A549 (cell line): ENCODE measurements around the gene GPC1. TPM values are rescaled to one million over a fixed set of nuclear protein-coding genes. Genes with fewer than 3 reads are reported as not detected.

Source experiments
- ATAC-seq, 2 experiments: fragments of 200-7000 bp in 1 of 2; fragments of >200 bp in 1 of 2; cut with Nextera tagmentation in 1 of 2; cut with Tn5 transposase in 1 of 2; 3 replicates each; pipeline versions ENCODE4 v1.8.0 to v1.9.1; 2018 to 2020; ENCODE audit warnings: mild to moderate bottlenecking in 1 of 2, moderate library complexity in 1 of 2
- CTCF ChIA-PET: fragments of 300-600 bp; sonication (Branson Sonifier 250); formaldehyde crosslinking; extraction: SDS; loops from one replicate; lab custom pipeline; 2021; ENCODE audit warnings: antibody characterized with exemption, inconsistent platforms; lab: Yijun Ruan, JAX
- POLR2A ChIA-PET: fragments of 350-600 bp; formaldehyde crosslinking; extraction: SDS; loops from one replicate; lab custom pipeline; 2021; ENCODE audit warnings: antibody characterized with exemption, inconsistent platforms; lab: Yijun Ruan, JAX
- DNase-seq, 2 experiments: peaks; one replicate each; pipeline versions ENCODE4 v3.0.0 to v3.0.0-alpha.2; 2011 to 2016; ENCODE audit warnings: low read depth in 1 of 2, low spot score in 1 of 2
- FAIRE-seq: peaks from 2 replicates; lab custom pipeline; 2011; peaks lifted over from hg19 to GRCh38; lab: Jason Lieb, UNC
- H3K27ac ChIP-seq, 2 experiments: fragments of >200 bp; sonication (Bioruptor Twin); formaldehyde crosslinking; 3 replicates each; pipeline ENCODE4 v1.5.1; 2016 to 2017
- H3K4me1 ChIP-seq: fragments of >200 bp; sonication (Bioruptor Twin); formaldehyde crosslinking; 3 replicates; pipeline ENCODE4 v1.6.1; 2016
- H3K4me2 ChIP-seq: fragments of >200 bp; sonication (Bioruptor Twin); formaldehyde crosslinking; 3 replicates; pipeline ENCODE4 v1.6.1; 2016
- H3K4me3 ChIP-seq: fragments of >200 bp; sonication (Bioruptor Twin); formaldehyde crosslinking; 3 replicates; pipeline ENCODE4 v1.5.1; 2016
- H3K9me3 ChIP-seq: fragments of >200 bp; sonication (Bioruptor Twin); formaldehyde crosslinking; 3 replicates; pipeline ENCODE4 v1.6.1; 2016
- BHLHE40 ChIP-seq: IDR thresholded peaks from 2 replicates; pipeline ENCODE4 v1.6.1; 2012; ENCODE audit warnings: low read depth, low read length, inconsistent platforms
- CBX2 ChIP-seq: fragments of 200-600 bp; sonication (generic); IDR thresholded peaks from 2 replicates; pipeline ENCODE4 v1.6.1; 2016; ENCODE audit warnings: low read depth, mild to moderate bottlenecking, borderline replicate concordance
- CEBPB ChIP-seq, 2 experiments: fragments of >200 bp in 1 of 2; sonication (Bioruptor Twin) in 1 of 2; formaldehyde crosslinking in 1 of 2; IDR thresholded peaks; 2 replicates each; pipeline ENCODE4 v1.6.1; 2012 to 2016
- CHD2 ChIP-seq: fragments of 150-350 bp; IDR thresholded peaks from 2 replicates; pipeline ENCODE4 v1.6.1; 2014; ENCODE audit warnings: low read length; ENCODE audit not compliant: partially characterized antibody
- CHD4 ChIP-seq: fragments of 200-600 bp; sonication (generic); IDR thresholded peaks from 2 replicates; pipeline ENCODE4 v1.6.1; 2016; ENCODE audit warnings: antibody characterized with exemption, mild to moderate bottlenecking, borderline replicate concordance
- EHMT2 ChIP-seq: fragments of 200-600 bp; sonication (generic); IDR thresholded peaks from 2 replicates; pipeline ENCODE4 v1.6.1; 2016; ENCODE audit warnings: antibody characterized with exemption, low read depth, mild to moderate bottlenecking, moderate library complexity
- ESRRA ChIP-seq: fragments of 150-350 bp; IDR thresholded peaks from 2 replicates; pipeline ENCODE4 v1.6.1; 2014; ENCODE audit warnings: mild to moderate bottlenecking, low read length, borderline replicate concordance
- FOSB ChIP-seq: fragments of 250-450 bp; sonication (Bioruptor Pico); IDR thresholded peaks from 2 replicates; pipeline ENCODE4 v1.5.0; 2020; ENCODE audit warnings: mild to moderate bottlenecking, moderate library complexity
- FOXS1 ChIP-seq: fragments of 250-450 bp; sonication (Bioruptor Pico); IDR thresholded peaks from 2 replicates; pipeline ENCODE4 v1.5.0; 2020; ENCODE audit warnings: mild to moderate bottlenecking, moderate library complexity
- HEYL ChIP-seq: fragments of 250-450 bp; sonication (Bioruptor Pico); IDR thresholded peaks from 2 replicates; pipeline ENCODE4 v1.8.0; 2021; ENCODE audit warnings: mild to moderate bottlenecking, moderate library complexity
- HOXB13 ChIP-seq: fragments of 250-450 bp; sonication (Bioruptor Pico); IDR thresholded peaks from 2 replicates; pipeline ENCODE4 v1.5.0; 2020; ENCODE audit warnings: low read depth, mild to moderate bottlenecking, moderate library complexity
- HOXB5 ChIP-seq: fragments of 250-450 bp; sonication (Bioruptor Pico); IDR thresholded peaks from 2 replicates; pipeline ENCODE4 v1.5.0; 2020; ENCODE audit warnings: mild to moderate bottlenecking, moderate library complexity
- KDM1A ChIP-seq: fragments of 200-600 bp; sonication (generic); IDR thresholded peaks from 2 replicates; pipeline ENCODE4 v1.6.1; 2016; ENCODE audit warnings: low read depth, mild to moderate bottlenecking
- MAZ ChIP-seq: fragments of 150-350 bp; IDR thresholded peaks from 2 replicates; pipeline ENCODE4 v1.6.1; 2014; ENCODE audit warnings: antibody characterized with exemption, low read depth, low read length, borderline replicate concordance
- NFE2L2 ChIP-seq: fragments of 150-350 bp; conservative IDR thresholded peaks from 2 replicates; pipeline ENCODE4 v1.6.1; 2014; ENCODE audit warnings: low read length
- RAD21 ChIP-seq, 2 experiments: fragments of >200 bp in 1 of 2; sonication (Bioruptor Twin) in 1 of 2; formaldehyde crosslinking in 1 of 2; IDR thresholded peaks in 1 of 2; conservative IDR thresholded peaks in 1 of 2; 2 replicates in 1 of 2; 3 replicates in 1 of 2; pipeline ENCODE4 v1.6.1; 2012 to 2018; ENCODE audit warnings: inconsistent platforms in 1 of 2
- RCOR1 ChIP-seq: fragments of 150-350 bp; IDR thresholded peaks from 2 replicates; pipeline ENCODE4 v1.6.1; 2014; ENCODE audit warnings: antibody characterized with exemption, low read length, low read depth
- RFX5 ChIP-seq: fragments of 450-650 bp; IDR thresholded peaks from 2 replicates; pipeline ENCODE4 v1.7.1; 2014; ENCODE audit warnings: antibody characterized with exemption, mild to moderate bottlenecking, moderate library complexity
- RNF2 ChIP-seq: fragments of 200-600 bp; sonication (generic); IDR thresholded peaks from 2 replicates; pipeline ENCODE4 v1.6.1; 2016; ENCODE audit warnings: low read depth, mild to moderate bottlenecking, antibody characterized with exemption, moderate library complexity, borderline replicate concordance
- SMC3 ChIP-seq: fragments of >200 bp; sonication (Bioruptor Twin); formaldehyde crosslinking; IDR thresholded peaks from 3 replicates; pipeline ENCODE4 v1.6.1; 2018; ENCODE audit warnings: inconsistent platforms
- TFCP2L1 ChIP-seq: fragments of 250-450 bp; sonication (Bioruptor Pico); IDR thresholded peaks from 2 replicates; pipeline ENCODE4 v1.5.0; 2021; ENCODE audit warnings: mild to moderate bottlenecking
- TP53 ChIP-seq: fragments of 250-450 bp; sonication (Bioruptor Pico); IDR thresholded peaks from 2 replicates; pipeline ENCODE4 v1.5.0; 2021; ENCODE audit warnings: mild to moderate bottlenecking, moderate library complexity
- ZSCAN20 ChIP-seq: fragments of 250-450 bp; sonication (Bioruptor Pico); IDR thresholded peaks from 2 replicates; pipeline ENCODE4 v1.8.0; 2022; ENCODE audit warnings: mild to moderate bottlenecking, moderate library complexity
- WGBS: methylation state at CpG from one replicate; pipeline ENCODE4 v1.1.6; 2017; ENCODE audit errors: missing lambda C conversion rate; 5-methylcytosine and 5-hydroxymethylcytosine counted together
- polyA plus RNA-seq, 4 experiments: library from polyadenylated mRNA; depleted of rRNA in 3 of 4; stranded (reverse); fragments of >200 nt; fragmentation: RNase III in 1 of 4; extraction: RNeasy Plus Mini Kit Qiagen cat#74134 plus additional on column Dnase treatment in 1 of 4; gene quantifications; 2 replicates in 3 of 4; 3 replicates in 1 of 4; pipeline ENCODE4 v1.2.3, GENCODE V29; 2011 to 2017
- TF ChIP-seq, protein P1 (sequence below): fragments of 150-350 bp; IDR thresholded peaks from 2 replicates; pipeline ENCODE4 v1.6.1; 2014; ENCODE audit warnings: low read depth, mild to moderate bottlenecking, low read length
- TF ChIP-seq, protein P2 (sequence below): IDR thresholded peaks from 2 replicates; pipeline ENCODE4 v1.6.1; 2012
- TF ChIP-seq, protein P3 (sequence below): IDR thresholded peaks from 2 replicates; pipeline ENCODE4 v1.6.1; 2012; ENCODE audit warnings: low read depth, borderline replicate concordance
- TF ChIP-seq, protein P4 (sequence below): fragments of 250-450 bp; sonication (Bioruptor Pico); IDR thresholded peaks from 2 replicates; pipeline ENCODE4 v1.5.0; 2021; ENCODE audit warnings: mild to moderate bottlenecking, moderate library complexity, borderline replicate concordance
- TF ChIP-seq, protein P5 (sequence below): IDR thresholded peaks from 2 replicates; pipeline ENCODE4 v1.6.1; 2012

The GPC1 gene
- polyA plus RNA-seq, 2 of the 4 experiments (the other 2 are of a cell fraction) = 19.8 to 97.7 TPM

DNA sequence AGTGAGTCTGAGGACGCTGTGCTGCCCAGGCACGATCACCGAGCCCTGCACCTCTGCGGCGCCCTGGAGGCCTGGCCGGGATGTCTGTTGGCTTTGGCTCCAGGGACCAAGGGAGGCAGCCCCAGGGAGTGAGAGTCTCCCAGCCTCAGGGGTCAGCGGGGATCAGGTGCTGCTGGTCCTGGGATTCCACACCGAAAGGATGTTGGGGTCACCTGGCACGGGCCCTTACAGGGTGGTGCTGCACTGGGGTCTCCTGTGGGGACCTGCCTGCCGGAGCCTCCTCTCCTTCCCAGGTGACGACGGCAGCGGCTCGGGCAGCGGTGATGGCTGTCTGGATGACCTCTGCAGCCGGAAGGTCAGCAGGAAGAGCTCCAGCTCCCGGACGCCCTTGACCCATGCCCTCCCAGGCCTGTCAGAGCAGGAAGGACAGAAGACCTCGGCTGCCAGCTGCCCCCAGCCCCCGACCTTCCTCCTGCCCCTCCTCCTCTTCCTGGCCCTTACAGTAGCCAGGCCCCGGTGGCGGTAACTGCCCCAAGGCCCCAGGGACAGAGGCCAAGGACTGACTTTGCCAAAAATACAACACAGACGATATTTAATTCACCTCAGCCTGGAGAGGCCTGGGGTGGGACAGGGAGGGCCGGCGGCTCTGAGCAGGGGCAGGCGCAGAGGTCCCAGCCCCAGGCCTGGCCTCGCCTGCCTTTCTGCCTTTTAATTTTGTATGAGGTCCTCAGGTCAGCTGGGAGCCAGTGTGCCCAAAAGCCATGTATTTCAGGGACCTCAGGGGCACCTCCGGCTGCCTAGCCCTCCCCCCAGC is 30.5 kb downstream of the GPC1 start:
- CTCF ChIA-PET = interaction anchor here (1.0 kb wide), 1 partner anchor 46 kb away, joined by 3 read pairs; no protein-coding TSS in a partner anchor

DNA sequence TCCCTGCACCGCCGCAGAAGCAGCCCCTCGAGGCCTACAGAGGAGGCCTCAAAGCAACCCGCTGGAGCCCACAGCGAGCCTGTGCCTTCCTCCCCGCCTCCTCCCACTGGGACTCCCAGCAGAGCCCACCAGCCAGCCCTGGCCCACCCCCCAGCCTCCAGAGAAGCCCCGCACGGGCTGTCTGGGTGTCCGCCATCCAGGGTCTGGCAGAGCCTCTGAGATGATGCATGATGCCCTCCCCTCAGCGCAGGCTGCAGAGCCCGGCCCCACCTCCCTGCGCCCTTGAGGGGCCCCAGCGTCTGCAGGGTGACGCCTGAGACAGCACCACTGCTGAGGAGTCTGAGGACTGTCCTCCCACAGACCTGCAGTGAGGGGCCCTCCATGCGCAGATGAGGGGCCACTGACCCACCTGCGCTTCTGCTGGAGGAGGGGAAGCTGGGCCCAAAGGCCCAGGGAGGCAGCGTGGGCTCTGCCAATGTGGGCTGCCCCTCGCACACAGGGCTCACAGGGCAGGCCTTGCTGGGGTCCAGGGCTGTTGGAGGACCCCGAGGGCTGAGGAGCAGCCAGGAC is 31.2 kb downstream of the GPC1 start:
- CTCF ChIA-PET = interaction anchor here (1.0 kb wide), 1 partner anchor 46 kb away, joined by 3 read pairs; no protein-coding TSS in a partner anchor
- POLR2A ChIA-PET = no interaction called here
- Histone ChIP-seq H3K27ac (no peak overlapping the region), H3K4me2 (no peak overlapping the region), H3K4me3 (no peak overlapping the region), H3K4me1 (no peaks in the 10 kb centered on the region), H3K9me3 (no peaks in the 10 kb centered on the region)
- TF ChIP-seq, protein P1, sequence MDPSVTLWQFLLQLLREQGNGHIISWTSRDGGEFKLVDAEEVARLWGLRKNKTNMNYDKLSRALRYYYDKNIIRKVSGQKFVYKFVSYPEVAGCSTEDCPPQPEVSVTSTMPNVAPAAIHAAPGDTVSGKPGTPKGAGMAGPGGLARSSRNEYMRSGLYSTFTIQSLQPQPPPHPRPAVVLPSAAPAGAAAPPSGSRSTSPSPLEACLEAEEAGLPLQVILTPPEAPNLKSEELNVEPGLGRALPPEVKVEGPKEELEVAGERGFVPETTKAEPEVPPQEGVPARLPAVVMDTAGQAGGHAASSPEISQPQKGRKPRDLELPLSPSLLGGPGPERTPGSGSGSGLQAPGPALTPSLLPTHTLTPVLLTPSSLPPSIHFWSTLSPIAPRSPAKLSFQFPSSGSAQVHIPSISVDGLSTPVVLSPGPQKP = no peak
- TF ChIP-seq ZSCAN20 (no peak), TFCP2L1 (CRISPR knock-in tag) (no peak), MAZ (no peak), CBX2 (no peak), BHLHE40 (no peak), RFX5 (no peak), FOXS1 (CRISPR knock-in tag) (no peak), HOXB13 (no peak), SMC3 (no peak), RCOR1 (no peak), HOXB5 (CRISPR knock-in tag) (no peak), EHMT2 (no peak), RAD21 (conservative IDR thresholded peaks at IDR 0.05 in 1 of 2, IDR thresholded peaks at IDR 0.05 in 1 of 2) (no peak), CEBPB (IDR thresholded peaks at IDR 0.05) (no peak), FOSB (no peak)
- TF ChIP-seq, protein P2, sequence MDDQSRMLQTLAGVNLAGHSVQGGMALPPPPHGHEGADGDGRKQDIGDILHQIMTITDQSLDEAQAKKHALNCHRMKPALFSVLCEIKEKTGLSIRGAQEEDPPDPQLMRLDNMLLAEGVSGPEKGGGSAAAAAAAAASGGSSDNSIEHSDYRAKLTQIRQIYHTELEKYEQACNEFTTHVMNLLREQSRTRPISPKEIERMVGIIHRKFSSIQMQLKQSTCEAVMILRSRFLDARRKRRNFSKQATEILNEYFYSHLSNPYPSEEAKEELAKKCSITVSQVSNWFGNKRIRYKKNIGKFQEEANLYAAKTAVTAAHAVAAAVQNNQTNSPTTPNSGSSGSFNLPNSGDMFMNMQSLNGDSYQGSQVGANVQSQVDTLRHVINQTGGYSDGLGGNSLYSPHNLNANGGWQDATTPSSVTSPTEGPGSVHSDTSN = no peak
- TF ChIP-seq, protein P3, sequence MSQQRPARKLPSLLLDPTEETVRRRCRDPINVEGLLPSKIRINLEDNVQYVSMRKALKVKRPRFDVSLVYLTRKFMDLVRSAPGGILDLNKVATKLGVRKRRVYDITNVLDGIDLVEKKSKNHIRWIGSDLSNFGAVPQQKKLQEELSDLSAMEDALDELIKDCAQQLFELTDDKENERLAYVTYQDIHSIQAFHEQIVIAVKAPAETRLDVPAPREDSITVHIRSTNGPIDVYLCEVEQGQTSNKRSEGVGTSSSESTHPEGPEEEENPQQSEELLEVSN = no peak
- TF ChIP-seq, protein P4, sequence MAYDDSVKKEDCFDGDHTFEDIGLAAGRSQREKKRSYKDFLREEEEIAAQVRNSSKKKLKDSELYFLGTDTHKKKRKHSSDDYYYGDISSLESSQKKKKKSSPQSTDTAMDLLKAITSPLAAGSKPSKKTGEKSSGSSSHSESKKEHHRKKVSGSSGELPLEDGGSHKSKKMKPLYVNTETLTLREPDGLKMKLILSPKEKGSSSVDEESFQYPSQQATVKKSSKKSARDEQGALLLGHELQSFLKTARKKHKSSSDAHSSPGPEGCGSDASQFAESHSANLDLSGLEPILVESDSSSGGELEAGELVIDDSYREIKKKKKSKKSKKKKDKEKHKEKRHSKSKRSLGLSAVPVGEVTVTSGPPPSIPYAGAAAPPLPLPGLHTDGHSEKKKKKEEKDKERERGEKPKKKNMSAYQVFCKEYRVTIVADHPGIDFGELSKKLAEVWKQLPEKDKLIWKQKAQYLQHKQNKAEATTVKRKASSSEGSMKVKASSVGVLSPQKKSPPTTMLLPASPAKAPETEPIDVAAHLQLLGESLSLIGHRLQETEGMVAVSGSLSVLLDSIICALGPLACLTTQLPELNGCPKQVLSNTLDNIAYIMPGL = no peak
- TF ChIP-seq, protein P5, sequence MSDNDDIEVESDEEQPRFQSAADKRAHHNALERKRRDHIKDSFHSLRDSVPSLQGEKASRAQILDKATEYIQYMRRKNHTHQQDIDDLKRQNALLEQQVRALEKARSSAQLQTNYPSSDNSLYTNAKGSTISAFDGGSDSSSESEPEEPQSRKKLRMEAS = no peak
- WGBS = 94% methylated on average over 7 of the region's 19 CpGs
- ATAC-seq = no peak
- no peak for FAIRE-seq
- DNase-seq = no peak

More for the DNA sequence above, 30.5 kb downstream of the GPC1 start:
- POLR2A ChIA-PET = no interaction called here
- Histone ChIP-seq H3K9me3 (no peaks in the 10 kb centered on the region), H3K4me3 (no peak overlapping the region), H3K4me1 (no peaks in the 10 kb centered on the region), H3K27ac (no peak overlapping the region), H3K4me2 (no peak overlapping the region)
- WGBS = 81% methylated on average over 13 of the region's 28 CpGs
- ATAC-seq = no peak
- no peak for DNase-seq
- TF ChIP-seq HEYL (CRISPR knock-in tag) (no peak), NFE2L2 (no peak), CEBPB (IDR thresholded peaks at IDR 0.05) (no peak), TFCP2L1 (CRISPR knock-in tag) (no peak), ESRRA (no peak), TP53 (CRISPR knock-in tag) (no peak), RNF2 (no peak), KDM1A (no peak), CHD2 (no peak), CHD4 (no peak)
- TF ChIP-seq, protein P2 = no peak
- TF ChIP-seq, protein P1 = no peak
- FAIRE-seq = no peak
